GM19023 (cell line): Measurements from ENCODE around the gene RUFY3.
"Not testable (repeated sequence)": the region's sequence is repeated elsewhere in the genome, so short reads cannot be mapped to it uniquely, and the experiment has no call there.

Experiments
- ATAC-seq: cut with Tn5 transposase; IDR thresholded peaks from one replicate; pipeline ENCODE4 v1.9.1; 2021; ENCODE audit warnings: mild to moderate bottlenecking, moderate library complexity; ENCODE audit not compliant: unreplicated experiment

RUFY3 gene

DNA sequence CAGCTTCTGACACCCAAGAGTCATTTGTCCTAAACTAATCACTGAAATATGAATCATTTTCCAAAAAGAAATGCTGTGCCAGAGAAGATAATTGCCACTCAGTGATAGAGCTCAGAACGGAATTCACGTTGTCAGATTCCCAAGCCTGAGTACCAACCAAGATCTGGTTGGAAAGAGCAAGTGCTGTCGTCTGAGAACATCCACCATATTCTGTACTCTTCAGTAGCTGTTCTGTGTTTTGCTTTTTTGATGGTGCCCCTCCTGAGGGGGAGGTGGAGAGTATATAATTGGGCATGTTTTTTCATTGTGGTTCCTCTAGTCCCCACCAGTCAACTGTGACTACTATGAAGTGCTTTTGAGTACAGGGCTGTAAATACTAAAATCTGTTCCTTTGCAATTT lies 13.2 kb downstream of the RUFY3 start:
- ATAC-seq: no peak

DNA sequence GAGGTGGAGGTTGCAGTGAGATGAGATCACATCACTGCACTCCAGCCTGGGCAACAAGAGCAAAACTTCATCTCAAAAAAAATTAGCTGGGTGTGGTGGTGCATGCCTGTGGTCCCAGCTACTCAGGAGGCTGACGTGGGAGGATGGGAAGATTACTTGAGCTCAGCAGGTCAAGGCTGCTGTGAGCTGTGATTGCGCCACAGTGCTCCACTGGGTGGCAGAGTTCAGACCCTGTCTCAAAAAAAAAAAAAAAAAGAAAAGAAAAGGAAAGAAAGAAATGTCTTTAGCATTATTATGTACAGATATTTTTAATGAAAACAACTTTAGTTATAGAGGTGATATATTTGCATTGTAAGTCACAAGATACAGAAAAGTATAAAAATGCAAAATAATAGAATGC lies 14.2 kb downstream of the RUFY3 start:
- ATAC-seq: not testable (repeated sequence)

DNA sequence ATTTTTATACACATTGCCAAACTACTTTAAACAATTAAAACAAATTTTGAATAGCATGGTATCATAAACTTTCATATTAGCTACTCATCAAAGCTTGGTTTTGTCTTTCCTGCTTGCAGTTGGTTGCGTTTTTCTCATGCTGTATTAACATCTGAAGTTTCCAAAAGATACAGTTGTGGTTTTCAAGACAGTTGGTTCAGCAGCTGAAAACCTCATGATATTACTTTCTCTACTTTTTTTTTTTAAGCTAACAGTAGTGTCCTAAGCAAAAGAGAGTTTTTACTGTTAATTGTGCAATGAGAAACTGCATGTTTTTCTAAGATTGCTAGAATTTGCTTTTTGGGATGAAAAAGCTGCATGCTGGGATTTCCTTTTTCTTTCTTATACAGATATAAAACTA lies 15.2 kb downstream of the RUFY3 start:
- no peak for ATAC-seq

DNA sequence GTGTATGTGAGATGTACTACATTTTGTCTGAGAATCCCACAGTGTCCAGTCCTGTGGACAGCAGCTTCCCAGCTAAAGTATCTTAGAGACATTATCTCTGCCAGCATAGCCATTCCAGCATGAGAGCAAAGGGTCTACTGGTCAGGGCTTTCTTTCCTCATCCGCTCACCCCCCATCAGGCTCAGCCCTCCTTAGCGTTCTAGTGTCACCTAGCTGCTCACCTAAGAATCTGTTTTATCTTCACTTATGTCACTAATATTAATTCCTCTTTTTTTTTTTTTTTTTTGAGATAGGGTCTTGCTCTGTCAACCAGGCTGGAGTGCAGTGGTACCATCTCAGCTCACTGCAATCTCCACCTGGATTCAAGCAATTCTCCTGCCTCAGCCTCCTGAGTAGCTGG lies 15.6 kb downstream of the RUFY3 start:
- no peak for ATAC-seq

DNA sequence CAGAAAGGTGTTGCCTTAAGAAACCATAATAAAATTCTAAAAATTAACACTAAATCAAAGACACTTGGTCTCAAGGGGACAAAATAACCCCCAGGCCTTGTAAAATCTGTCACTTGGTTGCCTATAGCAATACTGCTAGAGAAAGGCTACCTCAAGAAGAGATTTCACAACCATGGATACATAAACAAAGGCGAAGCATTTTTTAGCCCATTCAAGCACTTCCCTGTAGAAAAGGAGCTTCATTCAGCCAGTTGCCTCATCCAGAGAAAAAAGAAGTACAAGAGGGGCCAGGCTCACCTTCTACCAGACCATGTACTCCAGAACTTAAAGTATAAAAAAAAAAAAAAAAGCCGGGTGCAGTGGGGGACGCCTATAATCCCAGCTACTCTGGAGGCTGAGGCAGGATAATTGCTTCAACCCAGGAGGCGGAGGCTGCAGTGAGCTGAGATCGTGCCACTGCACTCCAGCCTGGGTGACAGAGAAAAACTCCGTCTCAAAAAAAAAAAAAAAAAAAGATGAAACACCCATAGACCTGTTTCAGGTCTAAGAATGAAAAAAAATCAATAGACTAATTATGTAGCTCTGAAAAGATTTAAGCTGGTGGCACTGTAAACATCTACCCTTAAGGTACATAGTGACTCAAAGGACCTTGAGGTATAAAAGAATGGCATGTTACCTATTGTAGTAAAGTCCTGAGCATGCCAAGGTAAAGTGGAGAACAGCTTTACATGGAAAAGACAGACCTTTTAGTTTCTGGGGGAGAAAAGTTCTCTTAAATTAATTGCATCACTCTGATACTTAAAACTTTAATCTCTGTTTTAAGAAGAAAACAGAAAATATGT lies 18.0 kb downstream of the RUFY3 start:
- no peak for ATAC-seq

DNA sequence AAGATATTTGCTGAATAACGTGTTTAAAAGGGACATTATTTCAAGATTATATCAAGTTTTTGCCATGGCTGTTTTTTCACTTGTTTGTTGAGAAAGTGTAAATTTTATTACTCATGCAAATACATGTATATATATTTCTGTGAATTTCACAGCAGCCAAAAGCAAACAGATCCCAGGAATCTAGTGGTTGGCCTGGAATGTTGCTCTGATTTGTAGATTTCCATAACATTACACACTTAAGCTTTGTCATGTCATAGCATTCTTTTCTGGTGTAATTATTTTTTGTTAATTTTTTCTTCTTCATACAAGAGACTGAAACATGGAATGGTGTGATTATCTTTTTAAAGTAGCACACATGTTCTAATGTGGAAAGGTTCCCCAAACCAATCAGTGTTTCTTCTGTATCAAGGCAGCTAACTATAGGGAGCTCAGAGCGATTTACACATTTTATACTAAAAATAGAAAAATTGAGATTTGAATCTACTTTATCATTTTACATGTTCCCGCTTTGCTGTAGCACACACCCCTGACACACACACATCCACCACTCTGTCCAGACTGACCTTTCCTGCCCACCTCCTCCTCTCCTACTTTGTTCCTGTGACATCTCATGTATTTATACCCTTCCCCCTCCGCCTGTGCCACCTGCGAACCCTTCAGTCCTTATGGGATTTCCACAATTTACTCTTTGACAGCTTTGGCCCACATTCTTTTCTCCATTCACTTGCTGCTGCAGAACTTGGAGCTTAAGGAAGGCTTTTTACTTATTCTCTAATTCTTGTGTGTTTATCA lies 20.3 kb downstream of the RUFY3 start:
- no peak for ATAC-seq

DNA sequence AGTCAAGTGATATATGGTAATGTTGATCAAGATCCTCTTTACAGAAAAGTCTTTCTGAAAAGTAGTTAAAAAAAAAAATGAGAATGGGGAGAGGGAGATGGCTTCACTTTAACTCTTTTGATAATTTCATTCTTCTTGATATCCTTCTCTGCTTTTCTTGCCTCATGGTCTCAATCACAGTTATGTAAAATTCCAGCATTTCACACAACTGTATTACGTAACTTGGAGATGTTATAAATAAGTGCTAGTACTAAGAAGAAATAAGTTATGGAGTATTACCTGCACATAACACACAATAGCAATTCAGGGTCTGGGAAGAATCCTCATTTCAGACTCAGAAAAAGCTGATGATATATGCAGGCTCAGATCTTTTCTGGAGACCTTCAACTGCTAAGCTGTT lies 22.0 kb downstream of the RUFY3 start:
- ATAC-seq: no peak

DNA sequence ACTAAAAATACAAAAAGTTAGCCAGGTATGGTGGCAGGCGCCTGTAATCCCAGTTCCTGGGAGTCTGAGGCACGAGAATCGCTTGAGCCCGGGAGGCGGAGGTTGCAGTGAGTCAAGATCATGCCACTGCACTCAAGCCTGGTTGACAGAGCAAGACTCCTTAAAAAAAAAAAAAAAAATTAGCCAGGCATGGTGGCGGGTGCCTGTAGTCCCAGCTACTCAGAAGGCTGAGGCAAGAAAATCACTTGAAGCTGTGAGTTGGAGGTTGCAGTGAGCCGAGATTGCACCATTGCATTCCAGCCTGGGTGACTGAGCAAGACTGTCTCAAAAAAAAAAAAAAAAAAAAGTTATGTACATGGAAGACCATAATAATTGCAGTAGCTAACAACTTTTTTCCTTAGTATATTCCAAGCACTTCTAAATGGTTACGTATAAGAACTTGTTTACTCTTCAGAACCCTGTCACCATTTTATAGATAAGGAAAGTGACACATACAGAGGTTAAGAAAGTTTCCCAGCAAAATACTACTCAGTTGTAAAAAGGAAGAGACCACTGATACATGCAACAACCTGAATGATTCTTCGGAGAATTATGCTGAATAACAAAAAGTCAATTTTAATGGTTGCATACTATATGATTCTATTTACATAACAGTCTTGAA lies 24.5 kb downstream of the RUFY3 start:
- ATAC-seq: no peak

DNA sequence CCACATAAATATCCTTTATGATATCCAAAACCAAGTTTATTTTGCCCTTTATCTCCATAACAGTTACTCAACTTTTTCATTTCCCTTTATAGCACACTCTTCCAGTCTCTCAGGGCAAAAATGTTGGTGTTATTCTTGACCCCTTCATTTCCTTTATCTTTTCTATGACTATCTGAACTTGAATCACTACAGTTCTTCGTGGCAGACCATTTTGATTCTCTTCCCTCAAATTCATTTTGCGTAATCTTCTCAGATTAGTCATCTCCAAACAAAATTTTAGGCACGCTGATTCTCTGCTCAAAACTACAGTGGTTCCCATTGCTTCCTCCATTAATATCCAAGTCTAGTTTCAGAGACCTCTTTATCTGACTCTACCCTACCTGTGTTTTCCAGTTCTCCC lies 26.1 kb downstream of the RUFY3 start:
- ATAC-seq: no peak

DNA sequence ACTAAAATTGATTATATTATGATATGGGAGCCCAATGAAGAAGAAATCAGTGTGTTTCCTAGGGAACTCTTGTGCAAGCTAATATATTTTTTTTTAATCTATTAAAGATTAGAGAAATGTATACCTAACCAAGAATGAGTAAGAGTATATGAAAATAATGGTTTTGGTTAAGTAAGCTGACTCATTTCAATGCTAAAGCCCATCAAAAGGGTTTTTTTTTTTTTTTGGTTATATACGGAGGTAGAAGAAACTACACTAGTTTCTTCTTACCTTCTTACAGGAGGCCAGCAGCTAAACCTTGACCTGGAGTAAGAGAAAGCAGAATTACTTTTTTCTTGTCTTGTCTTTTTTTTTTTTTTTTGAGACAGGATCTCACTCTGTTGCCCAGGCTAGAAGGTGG lies 27.5 kb downstream of the RUFY3 start:
- peak; percentile 72 for ATAC-seq

DNA sequence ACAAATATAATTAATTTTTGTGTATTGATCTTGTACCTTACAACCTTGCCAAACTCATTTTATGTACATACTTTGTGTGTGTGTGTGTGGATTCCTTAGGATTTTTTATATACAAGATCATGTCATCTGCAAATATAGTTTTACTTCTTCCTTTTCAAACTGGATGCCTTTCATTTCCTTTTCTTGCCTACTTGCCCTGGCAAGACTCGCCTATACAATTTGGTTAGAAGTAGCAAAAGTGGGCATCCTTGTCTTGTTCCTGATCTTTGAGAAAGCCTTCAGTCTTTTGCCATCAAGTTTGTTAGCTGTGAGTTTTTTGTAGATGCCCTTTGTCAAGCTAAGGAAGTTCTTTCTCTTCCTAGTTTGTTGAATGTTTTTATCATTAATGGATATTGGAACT lies 30.5 kb downstream of the RUFY3 start:
- ATAC-seq: no peak

DNA sequence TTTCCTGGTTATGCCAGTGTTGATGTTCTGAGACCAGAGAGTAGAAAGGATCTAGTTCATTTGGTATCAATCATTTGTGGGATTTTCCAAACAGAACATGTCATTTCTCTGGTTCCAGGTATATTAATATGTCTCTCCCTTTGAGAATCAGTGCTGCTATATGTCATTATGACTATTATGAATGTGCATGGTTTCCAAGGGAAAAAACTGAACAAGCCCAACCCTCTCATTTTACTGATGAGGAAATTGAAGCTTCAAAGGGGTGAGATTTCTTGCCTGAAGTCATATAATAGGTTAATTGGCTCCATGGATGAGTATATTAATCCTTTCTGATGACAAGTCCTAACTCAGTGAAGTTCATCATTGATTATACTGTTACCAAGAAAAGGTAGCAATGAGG lies 31.9 kb downstream of the RUFY3 start:
- ATAC-seq: no peak

DNA sequence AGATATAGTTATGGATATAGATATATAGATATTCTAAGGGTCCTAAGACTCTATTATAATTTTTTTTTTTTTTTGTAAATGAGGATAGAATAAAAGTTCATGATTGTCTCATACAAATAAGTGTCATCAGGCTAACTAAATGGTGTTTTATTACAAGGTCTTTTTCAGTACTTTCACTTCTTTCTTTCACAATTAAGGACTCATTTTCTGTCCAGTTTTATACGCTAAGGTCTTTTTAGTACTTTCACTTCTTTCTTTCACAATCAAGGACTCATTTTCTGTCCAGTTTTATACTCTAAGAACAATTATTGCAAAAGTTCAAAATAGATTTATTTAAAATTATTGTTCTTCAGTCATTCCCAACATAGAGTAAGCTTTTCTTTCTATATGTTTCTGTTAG lies 32.7 kb downstream of the RUFY3 start:
- ATAC-seq: no peak

DNA sequence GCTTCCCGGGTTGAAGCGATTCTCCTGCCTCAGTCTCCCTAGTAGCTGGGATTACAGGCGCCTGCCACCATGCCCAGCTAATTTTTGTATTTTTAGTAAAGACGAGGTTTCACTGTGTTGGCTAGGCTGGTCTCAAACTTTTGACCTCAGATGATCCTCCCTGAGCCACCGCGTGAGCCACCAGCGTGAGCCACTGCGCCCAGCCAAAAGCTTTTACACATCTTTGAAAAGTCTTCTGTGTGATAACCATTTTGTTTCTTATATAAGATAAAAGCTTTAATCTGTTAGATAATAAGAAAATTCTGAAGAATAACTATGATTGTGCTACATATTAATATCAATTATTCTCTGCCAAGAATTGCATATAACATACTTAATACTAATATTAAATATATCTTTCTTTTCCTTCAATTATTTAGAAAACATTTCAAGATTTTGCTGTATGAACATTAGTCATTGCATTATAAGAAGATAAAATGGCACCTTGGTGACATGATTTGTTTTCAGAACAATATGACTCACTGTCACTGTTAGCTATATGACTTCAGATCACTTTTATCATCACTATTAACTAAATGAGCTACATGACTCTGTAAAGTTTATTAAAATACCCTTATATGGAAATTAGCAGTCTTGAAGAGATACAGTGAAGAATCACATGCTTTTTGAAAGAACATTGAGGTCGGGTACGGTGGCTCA lies 33.4 kb downstream of the RUFY3 start:
- ATAC-seq: no peak

DNA sequence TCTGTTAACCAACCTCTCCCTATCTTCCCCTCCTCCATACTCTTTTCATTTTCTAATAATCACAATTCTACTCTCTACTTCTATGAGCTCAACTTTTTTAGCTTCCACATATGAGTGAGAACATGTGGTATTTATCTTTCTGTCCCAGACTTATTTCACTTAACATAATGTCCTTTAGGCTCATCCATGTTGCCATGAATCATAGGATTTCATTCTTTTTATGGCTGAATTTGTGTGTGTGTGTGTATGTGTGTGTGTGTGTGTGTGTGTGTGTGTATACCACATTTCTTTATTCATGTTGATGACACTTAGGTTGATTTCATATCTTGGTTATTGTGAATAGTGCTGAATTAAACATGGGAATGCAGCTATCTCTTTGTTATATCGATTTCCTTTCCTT lies 37.4 kb downstream of the RUFY3 start:
- ATAC-seq: no peak

DNA sequence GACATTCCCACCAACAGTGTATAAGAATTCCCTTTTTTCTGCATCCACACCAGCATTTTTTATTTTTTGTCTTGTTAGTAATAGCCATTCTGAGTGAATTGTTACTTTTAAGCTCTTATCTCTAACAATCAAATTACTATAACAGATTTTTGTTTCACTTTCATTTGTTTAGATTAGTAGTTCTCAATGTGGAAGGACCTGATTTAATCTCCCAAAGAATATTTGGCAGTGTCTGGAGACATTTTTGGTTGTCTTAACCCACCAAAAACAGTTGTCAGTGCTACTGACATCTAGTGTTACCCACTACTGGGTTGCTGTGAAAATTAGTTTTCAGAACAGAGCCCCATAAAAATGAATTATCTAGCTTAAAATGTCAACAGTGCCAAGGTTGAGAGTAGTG lies 37.9 kb downstream of the RUFY3 start:
- no peak for ATAC-seq

DNA sequence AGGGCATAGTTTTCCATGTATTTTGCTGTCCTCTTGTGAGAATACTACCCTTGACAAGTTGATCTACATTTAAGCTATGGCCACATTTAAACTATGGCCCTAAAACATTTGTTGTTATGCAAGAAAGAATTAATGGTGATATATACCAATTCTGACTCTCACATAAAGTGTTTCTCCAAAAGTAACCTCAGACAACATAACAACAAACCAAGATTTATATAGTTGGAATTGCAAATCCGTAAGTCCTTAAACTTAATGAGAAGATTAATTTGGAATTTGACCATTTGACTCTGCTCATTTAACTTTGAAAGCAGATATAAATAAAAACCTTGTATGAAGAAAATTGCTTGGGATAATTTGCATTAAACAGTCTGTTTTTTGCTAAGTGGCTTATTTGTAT lies 38.9 kb downstream of the RUFY3 start:
- ATAC-seq: no peak

DNA sequence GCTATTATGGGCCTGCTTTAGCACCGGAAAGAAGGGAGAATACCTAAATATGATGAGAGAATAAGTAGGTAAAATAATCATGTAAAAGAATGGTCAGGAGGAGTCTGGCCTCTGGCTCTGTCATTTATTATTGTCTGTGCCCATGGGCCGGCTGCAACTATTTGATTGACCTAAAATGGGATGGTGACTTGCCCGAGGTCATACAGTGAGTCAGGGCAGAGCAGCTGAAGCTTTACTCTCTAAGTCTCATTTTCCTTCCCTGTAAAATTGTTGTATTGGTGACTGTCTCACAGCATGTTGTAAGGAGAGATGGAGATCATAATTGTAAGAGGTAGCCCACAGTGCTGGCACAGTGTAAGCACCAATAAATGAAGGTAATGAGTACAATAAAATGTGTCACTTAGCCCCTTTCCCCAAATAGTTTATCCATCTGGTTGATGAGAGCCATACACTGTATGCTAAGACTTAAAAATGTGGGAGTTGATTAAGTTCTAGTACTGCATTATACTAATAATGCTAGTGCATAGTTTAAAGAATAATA lies 39.6 kb downstream of the RUFY3 start:
- ATAC-seq: no peak

DNA sequence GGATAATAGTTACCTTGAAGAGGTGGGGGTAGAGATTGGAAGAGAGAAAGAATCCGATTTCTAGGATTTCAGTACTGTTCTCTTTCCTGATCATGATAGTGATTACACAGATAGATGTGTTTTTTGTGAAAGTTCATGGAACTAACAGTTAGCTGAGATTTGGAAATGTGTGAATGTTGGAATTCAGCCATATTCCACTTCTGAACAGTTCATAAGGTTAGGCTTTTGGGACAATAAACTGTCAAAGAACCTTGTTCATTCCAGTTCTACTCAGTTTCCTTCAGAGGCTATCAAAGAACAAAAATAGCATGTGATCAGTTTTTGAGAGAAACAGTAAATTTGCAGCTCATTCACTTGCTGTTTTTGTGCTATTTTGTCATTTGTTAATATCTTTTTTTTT lies 43.6 kb downstream of the RUFY3 start:
- ATAC-seq: no peak

DNA sequence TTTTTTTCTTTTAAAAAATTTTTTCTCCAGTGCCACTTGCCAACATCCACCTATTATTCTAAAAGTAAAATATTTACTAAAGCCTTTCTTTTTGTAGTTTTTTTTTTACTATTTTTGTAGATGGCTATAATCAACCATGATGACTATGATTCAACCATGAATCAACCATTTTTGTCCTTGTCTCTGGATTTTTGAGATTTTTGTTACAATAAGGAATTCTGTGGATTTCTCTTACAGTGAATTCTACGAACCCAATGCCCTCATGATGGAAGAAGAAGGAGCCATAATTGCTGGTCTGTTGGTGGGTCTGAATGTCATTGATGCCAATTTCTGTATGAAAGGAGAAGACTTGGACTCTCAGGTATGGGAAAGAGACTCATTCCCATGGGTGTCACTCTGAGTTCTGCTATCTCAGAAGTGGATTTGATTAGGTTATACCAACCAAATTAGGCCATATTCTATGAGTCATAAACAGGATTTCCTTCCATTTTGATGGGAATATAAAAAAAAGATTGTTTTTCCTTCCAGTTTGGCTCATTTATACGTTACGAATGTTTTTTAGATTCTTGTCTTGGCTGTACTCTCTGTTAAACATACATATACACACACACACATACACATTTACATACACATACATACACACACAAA lies 46.7 kb downstream of the RUFY3 start:
- no peak for ATAC-seq
